Adipocyte (in vitro differentiated cells): ENCODE data around the gene PLCG2.

ENCODE experiments used
- DNase-seq: peaks from one replicate; pipeline ENCODE4 v3.0.0-alpha.2; 2015; ENCODE audit warnings: low read depth
- H3K27me3 ChIP-seq: replicated peaks from 2 replicates; pipeline ENCODE4 v1.7.0; 2013; ENCODE audit warnings: mild to moderate bottlenecking, low read length, moderate library complexity; ENCODE audit not compliant: control insufficient read depth, insufficient read depth
- H3K36me3 ChIP-seq: 2 replicates; pipeline ENCODE4 v1.7.0; 2013; ENCODE audit warnings: low read length, mild to moderate bottlenecking, moderate library complexity; ENCODE audit not compliant: control insufficient read depth, insufficient read depth, severe bottlenecking
- H3K4me1 ChIP-seq: 2 replicates; pipeline ENCODE4 v1.7.0; 2013; ENCODE audit warnings: mild to moderate bottlenecking, low read length, moderate library complexity; ENCODE audit not compliant: control insufficient read depth, insufficient read depth
- H3K4me3 ChIP-seq: 2 replicates; pipeline ENCODE4 v1.7.0; 2013; ENCODE audit warnings: mild to moderate bottlenecking, low read length, moderate library complexity
- H3K9ac ChIP-seq: 2 replicates; pipeline ENCODE4 v1.7.0; 2013; ENCODE audit warnings: mild to moderate bottlenecking, low read length, moderate library complexity
- H3K9me3 ChIP-seq: 2 replicates; pipeline ENCODE4 v1.7.0; 2013; ENCODE audit warnings: mild to moderate bottlenecking, low read length, moderate library complexity; ENCODE audit not compliant: control insufficient read depth

Gene PLCG2

DNA sequence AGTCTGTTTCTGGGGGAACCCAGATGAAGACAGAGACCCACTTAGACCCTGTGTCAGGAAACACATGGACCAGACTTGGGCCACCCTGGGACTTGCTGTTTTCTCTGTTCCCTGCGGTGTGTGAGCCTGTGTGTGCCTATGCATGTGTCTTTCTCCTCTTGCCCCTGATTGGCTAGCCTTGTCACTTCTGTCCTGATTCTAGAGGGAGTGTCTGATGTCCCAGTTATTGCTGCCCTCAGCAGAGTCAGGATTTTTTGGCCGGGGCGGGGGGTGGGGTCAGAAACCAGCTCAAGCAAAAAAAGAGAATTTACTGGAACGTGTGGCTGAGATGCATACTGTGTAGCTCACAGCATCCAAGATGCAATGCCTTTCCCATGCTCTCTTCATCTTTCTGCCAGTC is 30.5 kb downstream of the PLCG2 start:
- Histone ChIP-seq H3K4me1 (no peaks in the 10 kb centered on the region), H3K36me3 (no peaks in the 10 kb centered on the region), H3K4me3 (no peak overlapping the region), H3K9ac (no peak overlapping the region), H3K27me3 (peaks cover 16% of the 10 kb centered on the region), H3K9me3 (peaks cover 3% of the 10 kb centered on the region)
- DNase-seq: no peak

DNA sequence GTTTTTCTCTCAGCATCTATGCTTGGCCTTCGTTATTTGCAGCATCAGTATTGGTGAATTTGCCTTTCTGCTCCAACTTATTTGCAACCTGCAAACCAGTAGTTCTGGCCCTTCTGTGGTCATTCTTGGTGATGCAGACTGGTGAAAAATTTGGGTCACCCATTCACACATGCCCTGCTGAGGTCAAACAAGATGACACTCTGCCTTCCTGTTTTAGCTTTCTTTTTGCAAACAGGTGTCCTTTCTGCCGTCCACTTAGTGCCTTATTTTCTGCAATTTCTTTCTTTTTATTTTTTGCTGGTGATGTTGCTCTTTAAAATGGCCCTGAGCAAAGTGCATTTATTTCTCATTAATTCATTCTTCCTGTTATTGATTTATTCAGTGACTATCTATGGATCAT is 31.3 kb downstream of the PLCG2 start:
- peaks cover 3% of the 10 kb centered on the region for H3K9me3 ChIP-seq
- no peak overlapping the region for H3K9ac ChIP-seq
- H3K4me1 ChIP-seq: no peaks in the 10 kb centered on the region
- no peak overlapping the region for H3K4me3 ChIP-seq
- peaks cover 22% of the 10 kb centered on the region for H3K27me3 ChIP-seq
- DNase-seq: no peak
- H3K36me3 ChIP-seq: no peaks in the 10 kb centered on the region

DNA sequence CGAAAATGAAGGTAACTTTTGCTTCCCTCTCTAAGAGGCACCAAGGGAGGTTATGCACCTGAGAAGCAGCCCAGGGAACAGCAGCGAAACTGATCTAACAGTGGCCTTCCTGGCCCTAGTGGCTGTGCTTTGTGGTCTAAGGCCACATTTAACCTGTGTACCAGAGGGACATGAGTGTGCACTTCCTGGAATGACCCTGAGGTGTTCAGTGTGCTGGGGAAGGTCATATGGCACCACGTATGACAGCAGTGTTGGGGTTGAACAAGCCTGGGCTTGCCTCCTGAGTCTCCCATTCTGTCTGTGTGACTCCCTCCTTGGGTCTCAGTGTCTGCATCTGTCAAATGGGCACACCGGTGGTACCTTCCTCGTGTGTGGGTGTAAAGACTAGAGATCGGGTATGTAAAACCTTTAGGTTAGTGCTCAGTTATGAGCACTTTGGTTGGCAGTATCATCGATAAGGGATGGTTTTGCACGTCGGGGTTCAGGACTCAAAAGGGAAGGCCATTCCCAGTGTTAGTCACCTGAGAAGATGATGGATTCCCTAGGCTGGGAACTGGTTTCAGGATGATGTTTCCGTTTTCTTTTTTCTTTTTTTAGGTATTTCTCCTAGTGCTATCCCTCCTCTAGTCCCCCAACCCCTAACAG is 31.9 kb downstream of the PLCG2 start:
- Histone ChIP-seq H3K9me3 (peaks cover 3% of the 10 kb centered on the region), H3K36me3 (no peaks in the 10 kb centered on the region)
- no peak for DNase-seq

DNA sequence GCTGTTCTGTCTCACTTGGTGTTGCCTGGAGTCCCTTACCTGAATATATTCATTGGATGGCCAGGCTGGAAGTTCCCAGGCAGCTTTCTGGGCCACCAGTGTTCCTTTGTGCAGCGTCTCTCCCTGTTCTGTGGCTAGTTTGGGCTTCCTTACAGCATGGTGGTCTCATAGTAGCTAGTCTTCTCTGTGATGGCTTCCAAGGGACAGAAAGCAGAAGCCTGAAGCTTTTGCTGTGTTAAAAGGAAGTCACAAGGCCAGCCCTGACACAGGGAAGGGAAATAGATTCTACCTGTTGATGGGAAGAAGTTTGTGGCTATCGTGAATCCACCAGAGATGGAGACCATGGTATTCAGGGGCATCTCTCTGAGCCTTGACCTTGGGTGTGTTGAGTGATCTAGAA is 34.6 kb downstream of the PLCG2 start:
- DNase-seq: no peak
- no peak overlapping the region for H3K9ac ChIP-seq
- H3K27me3 ChIP-seq: peaks cover 30% of the 10 kb centered on the region
- H3K4me3 ChIP-seq: no peak overlapping the region
- H3K9me3 ChIP-seq: peaks cover 3% of the 10 kb centered on the region
- no peaks in the 10 kb centered on the region for H3K36me3 ChIP-seq
- no peaks in the 10 kb centered on the region for H3K4me1 ChIP-seq

More for the DNA sequence above, 31.9 kb downstream of the PLCG2 start:
- Histone ChIP-seq H3K27me3 (peaks cover 24% of the 10 kb centered on the region), H3K9ac (no peak overlapping the region), H3K4me1 (no peaks in the 10 kb centered on the region), H3K4me3 (no peak overlapping the region)

DNA sequence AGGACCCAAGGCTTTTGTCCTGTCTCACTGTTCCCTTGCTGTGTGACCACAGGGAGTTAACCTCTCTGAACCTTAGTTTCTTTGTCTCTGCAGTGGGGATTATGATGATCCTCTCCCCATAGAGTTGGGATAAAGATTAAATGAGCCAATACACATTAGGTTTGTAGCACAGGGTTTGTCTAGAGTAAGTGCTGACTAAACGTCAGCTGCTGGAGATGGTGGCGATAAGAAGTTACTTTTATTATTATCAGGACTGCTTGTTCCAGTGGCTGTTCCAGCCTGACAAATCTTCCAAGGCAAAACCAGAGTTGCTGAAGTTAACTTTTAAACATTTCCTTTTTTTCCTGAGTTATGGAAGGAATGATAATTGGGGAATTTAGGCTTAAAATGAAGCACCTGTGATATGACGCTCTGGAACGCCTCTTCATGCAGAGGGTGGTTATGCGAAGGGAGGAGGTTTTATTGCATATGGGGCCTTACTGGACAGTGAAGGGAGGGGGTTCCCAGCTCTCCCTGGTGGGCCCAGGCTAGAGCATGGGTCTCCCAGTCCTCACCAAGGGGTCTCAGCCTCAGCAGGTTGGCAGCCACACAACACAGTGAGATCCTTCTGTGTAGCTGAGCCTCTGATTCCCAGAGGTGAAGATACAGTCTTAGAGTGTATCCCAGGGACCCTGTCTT is 35.8 kb downstream of the PLCG2 start:
- Histone ChIP-seq H3K36me3 (no peaks in the 10 kb centered on the region), H3K9ac (no peak overlapping the region), H3K9me3 (peaks cover 3% of the 10 kb centered on the region), H3K27me3 (peaks cover 24% of the 10 kb centered on the region), H3K4me1 (no peaks in the 10 kb centered on the region), H3K4me3 (no peak overlapping the region)
- DNase-seq: no peak

DNA sequence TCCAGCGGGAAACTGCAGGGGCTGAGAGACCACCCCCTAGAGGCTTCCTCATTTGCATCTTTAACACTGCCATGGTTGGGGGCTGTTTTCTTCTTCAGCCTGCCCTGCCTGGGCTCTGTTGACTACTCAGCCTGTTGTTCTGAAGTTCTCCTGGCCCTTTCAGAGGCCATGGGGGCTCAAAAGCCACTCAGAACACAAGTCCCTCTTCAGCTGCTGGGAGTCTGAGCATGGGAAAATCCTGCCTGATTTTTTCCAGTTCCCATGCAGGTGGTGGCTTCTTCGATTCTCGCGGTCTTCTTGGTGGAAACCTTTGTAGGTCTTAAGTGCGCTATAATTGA is 36.3 kb downstream of the PLCG2 start:
- H3K36me3 ChIP-seq: no peaks in the 10 kb centered on the region
- no peak overlapping the region for H3K4me3 ChIP-seq
- no peak for DNase-seq
- H3K27me3 ChIP-seq: peaks cover 24% of the 10 kb centered on the region
- H3K9ac ChIP-seq: no peak overlapping the region
- H3K4me1 ChIP-seq: no peaks in the 10 kb centered on the region
- peaks cover 3% of the 10 kb centered on the region for H3K9me3 ChIP-seq

DNA sequence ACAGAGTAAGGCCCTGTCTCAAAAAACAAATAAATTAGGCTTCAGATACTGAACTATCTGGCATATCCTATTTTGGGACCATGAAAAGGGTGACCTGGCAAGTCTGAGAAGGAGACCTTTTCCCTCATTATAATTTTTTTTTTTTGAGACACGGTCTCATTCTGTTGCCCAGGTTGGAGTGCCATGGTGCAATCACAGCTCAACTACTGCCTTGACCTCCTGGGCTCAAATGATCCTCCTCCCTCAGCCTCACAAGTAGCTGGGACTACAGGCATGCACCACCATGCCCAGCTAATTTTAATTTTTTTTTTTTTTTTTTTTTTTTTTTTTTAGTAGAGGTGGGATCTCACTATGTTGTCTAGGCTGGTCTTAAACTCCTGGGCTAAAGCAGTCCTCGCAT is 37.3 kb downstream of the PLCG2 start:
- Histone ChIP-seq H3K9ac (no peak overlapping the region), H3K9me3 (peaks cover 3% of the 10 kb centered on the region), H3K4me3 (no peak overlapping the region), H3K4me1 (no peaks in the 10 kb centered on the region), H3K36me3 (no peaks in the 10 kb centered on the region), H3K27me3 (peaks cover 24% of the 10 kb centered on the region)
- DNase-seq: no peak

DNA sequence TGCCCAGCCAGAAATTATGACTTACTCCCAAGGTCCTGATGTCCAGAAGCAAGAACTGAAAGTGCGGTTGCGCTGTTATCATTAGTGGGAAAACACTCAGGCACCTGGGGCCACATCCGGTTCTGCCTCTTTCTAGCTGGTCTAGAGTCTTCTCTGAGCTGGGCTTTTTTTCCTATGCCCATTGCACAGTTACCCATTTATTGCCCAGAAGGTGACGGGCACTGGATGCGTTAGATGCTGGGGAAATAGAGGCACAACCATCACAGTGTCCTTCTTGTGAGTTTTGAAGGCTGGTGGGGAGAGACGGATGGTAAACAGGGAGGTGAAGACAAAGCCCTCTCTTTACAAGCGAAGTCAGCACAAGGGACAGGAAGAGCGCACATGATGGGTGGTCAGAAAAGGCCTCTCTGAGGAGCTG is 37.7 kb downstream of the PLCG2 start:
- no peak overlapping the region for H3K9ac ChIP-seq
- H3K27me3 ChIP-seq: peaks cover 24% of the 10 kb centered on the region
- H3K9me3 ChIP-seq: peaks cover 3% of the 10 kb centered on the region
- no peaks in the 10 kb centered on the region for H3K36me3 ChIP-seq
- no peak overlapping the region for H3K4me3 ChIP-seq
- no peak for DNase-seq
- no peaks in the 10 kb centered on the region for H3K4me1 ChIP-seq

DNA sequence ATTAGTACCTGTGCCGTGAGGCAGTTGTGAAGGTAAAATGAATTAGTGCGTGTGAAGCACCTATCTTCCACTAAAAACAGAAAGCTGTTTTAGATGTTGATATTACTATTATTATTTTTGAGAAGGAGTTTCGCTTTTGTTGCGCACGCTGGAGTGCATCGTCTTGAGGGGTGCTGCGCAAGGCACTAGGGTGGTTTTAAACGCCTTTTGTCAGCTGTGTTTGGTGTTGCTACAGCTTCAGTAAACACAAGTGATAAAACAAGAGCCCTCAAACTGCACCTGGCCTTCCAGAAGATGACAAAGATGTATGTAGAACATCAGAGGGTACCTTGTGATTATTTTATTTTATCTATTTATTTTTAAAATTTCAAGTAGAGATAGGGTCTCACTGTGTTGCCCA is 38.2 kb downstream of the PLCG2 start:
- H3K4me1 ChIP-seq: no peaks in the 10 kb centered on the region
- no peak for DNase-seq
- H3K27me3 ChIP-seq: peaks cover 26% of the 10 kb centered on the region
- peaks cover 3% of the 10 kb centered on the region for H3K9me3 ChIP-seq
- H3K36me3 ChIP-seq: no peaks in the 10 kb centered on the region
- no peak overlapping the region for H3K4me3 ChIP-seq
- H3K9ac ChIP-seq: no peak overlapping the region

DNA sequence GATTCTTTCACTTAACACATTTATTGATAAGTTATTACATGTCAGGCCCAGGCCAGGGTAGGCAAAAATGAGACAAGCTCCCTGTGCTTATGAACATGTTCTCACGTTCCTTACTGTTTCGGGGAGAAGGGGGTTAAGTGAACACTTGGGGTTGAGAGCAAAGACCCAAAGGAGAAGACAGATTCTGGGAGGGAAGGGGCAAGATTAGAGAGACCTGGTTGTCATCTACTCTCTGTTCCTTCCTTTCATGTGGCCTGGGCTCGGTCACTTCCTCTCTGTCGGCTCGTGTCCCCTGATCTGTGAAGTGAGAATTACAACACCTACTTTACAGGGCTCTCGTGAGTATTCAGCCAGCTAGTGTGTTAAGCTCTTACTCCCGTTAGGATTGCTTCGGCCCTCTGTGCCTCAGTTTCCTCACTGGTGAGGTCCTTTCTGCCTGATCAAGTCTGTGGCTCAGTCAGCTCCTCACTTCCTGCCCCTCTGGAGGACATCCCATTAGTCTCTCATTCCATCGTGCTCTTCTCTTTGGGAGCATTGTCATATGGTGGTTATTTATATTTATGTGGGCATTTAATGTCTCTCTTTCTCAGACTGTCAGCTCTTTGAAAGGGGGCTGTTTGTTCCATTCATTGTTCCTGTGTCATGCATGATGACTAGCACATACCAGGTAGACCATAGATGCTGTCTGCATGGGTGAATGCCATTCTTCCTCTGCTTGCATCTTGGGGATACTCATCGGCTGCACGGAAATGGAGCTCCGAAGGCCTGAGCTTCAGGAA is 38.9 kb downstream of the PLCG2 start:
- H3K9ac ChIP-seq: no peak overlapping the region
- peaks cover 26% of the 10 kb centered on the region for H3K27me3 ChIP-seq
- peaks cover 3% of the 10 kb centered on the region for H3K9me3 ChIP-seq
- no peak overlapping the region for H3K4me3 ChIP-seq
- H3K4me1 ChIP-seq: no peaks in the 10 kb centered on the region
- no peaks in the 10 kb centered on the region for H3K36me3 ChIP-seq
- DNase-seq: no peak

DNA sequence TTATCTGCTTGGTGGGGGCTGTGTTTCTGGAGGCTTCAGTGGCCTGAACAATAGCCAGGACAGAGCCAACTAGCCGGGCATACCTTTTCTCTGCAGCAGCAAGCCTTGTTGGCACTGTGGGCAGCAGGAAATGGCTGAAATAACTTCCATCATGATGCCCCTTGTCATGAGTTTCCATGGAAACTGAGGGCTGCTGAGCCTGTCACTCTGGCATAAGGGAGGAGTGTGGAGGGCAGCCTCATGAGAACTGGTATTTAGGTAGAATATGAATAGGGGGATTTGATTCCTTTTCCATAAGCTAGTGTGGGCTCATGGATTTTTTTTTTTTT is 39.4 kb downstream of the PLCG2 start:
- Histone ChIP-seq H3K27me3 (peaks cover 26% of the 10 kb centered on the region), H3K4me1 (no peaks in the 10 kb centered on the region), H3K4me3 (no peak overlapping the region), H3K9me3 (peaks cover 3% of the 10 kb centered on the region), H3K9ac (no peak overlapping the region), H3K36me3 (no peaks in the 10 kb centered on the region)
- DNase-seq: no peak
